ENCODE measurements around the gene CABLES1. TPM values are rescaled to one million over a fixed set of nuclear protein-coding genes. Genes with fewer than 3 reads are reported as not detected.

The CABLES1 gene
- polyA plus RNA-seq, 3 donors: 0.09 to 0.15 TPM; not detected in 1

- no peak overlapping the region for H3K4me2 ChIP-seq (replicated peaks; ENCODE audit: extremely low read depth, low read length, poor library complexity, severe bottlenecking)
- no peaks in the 10 kb centered on the region for H3K79me2 ChIP-seq (ENCODE audit: insufficient read depth, low read length)
- 100% methylated on average over 8 of the region's 11 CpGs for WGBS (ENCODE audit: insufficient coverage)
- no peaks in the 10 kb centered on the region for H3K36me3 Mint-ChIP-seq
- no peak overlapping the region for H3K27ac ChIP-seq (ENCODE audit: low read depth in 1 of 2, low read length in 2 of 2)
- H3K27me3 ChIP-seq (ENCODE audit: control insufficient read depth in 2 of 2, insufficient read depth in 2 of 2, low read length in 2 of 2): no peaks in the 10 kb centered on the region
- no peak overlapping the region for H3K4me3 ChIP-seq (replicated peaks in 1 of 3; ENCODE audit: low read depth in 2 of 3, low read length in 3 of 3)
- peak overlapping the region in 1 of 7 donors; percentile 55 for H3K27ac Mint-ChIP-seq
- H3K27me3 Mint-ChIP-seq (ENCODE audit: low read depth in 3 of 3): no peaks in the 10 kb centered on the region
- no peak for TF ChIP-seq CTCF (IDR thresholded peaks at IDR 0.05)
- H3K9me3 Mint-ChIP-seq: no peaks in the 10 kb centered on the region
- intact Hi-C loops (cut with micrococcal nuclease): no loop called here
- no peaks in the 10 kb centered on the region for H3K4me1 ChIP-seq (ENCODE audit: control insufficient read depth in 1 of 2, insufficient read depth in 2 of 2, low read length in 2 of 2)
- H3K9ac ChIP-seq (ENCODE audit: insufficient read depth, low read length, poor library complexity, severe bottlenecking): no peak overlapping the region
- no peak for DNase-seq
- peaks cover 7% of the 10 kb centered on the region for H3K4me1 Mint-ChIP-seq
- no peaks in the 10 kb centered on the region for H3K36me3 ChIP-seq (replicated peaks in 1 of 2; ENCODE audit: control insufficient read depth in 1 of 2, insufficient read depth in 2 of 2, low read length in 2 of 2)
- no peak overlapping the region for H2AFZ ChIP-seq (ENCODE audit: insufficient read depth, low read depth, low read length, poor library complexity, severe bottlenecking)
- H3K4me3 Mint-ChIP-seq: no peak overlapping the region
- H4K20me1 ChIP-seq (ENCODE audit: insufficient read depth, low read length): no peaks in the 10 kb centered on the region
- no peaks in the 10 kb centered on the region for H3K9me3 ChIP-seq (replicated peaks in 1 of 2; ENCODE audit: control insufficient read depth in 1 of 2, insufficient read depth in 1 of 2, low read length in 2 of 2)
Observed at GRCh38 chr18:23217781-23218180, 82.5 kb downstream of the CABLES1 start.

- H3K79me2 ChIP-seq (ENCODE audit: insufficient read depth, low read length): no peaks in the 10 kb centered on the region
- Mint-ChIP-seq H3K27ac (no peak overlapping the region), H3K4me1 (peaks cover 9% of the 10 kb centered on the region), H3K4me3 (no peak overlapping the region), H3K9me3 (no peaks in the 10 kb centered on the region), H3K27me3 (ENCODE audit: low read depth in 3 of 3) (peaks cover 0 to 4% (median 4%) of the 10 kb centered on the region in 3 donors), H3K36me3 (no peaks in the 10 kb centered on the region)
- no peak overlapping the region for H3K4me3 ChIP-seq (replicated peaks in 1 of 3; ENCODE audit: low read depth in 2 of 3, low read length in 3 of 3)
- no peaks in the 10 kb centered on the region for H4K20me1 ChIP-seq (ENCODE audit: insufficient read depth, low read length)
- intact Hi-C loops (cut with micrococcal nuclease): loop anchor here in 1 of 2 donors (10.0 kb wide), 1 partner anchor 86 kb away; the partner anchor contains the start of gene CABLES1
- 96% methylated on average over 8 of the region's 8 CpGs for WGBS (ENCODE audit: insufficient coverage)
- peaks cover 0 to 6% of the 10 kb centered on the region in 2 donors for H3K4me1 ChIP-seq (ENCODE audit: control insufficient read depth in 1 of 2, insufficient read depth in 2 of 2, low read length in 2 of 2)
- H3K27ac ChIP-seq (ENCODE audit: low read depth in 1 of 2, low read length in 2 of 2): no peak overlapping the region
- no peak for DNase-seq
- no peaks in the 10 kb centered on the region for H3K27me3 ChIP-seq (ENCODE audit: control insufficient read depth in 2 of 2, insufficient read depth in 2 of 2, low read length in 2 of 2)
- no peak overlapping the region for H2AFZ ChIP-seq (ENCODE audit: insufficient read depth, low read depth, low read length, poor library complexity, severe bottlenecking)
- H3K36me3 ChIP-seq (replicated peaks in 1 of 2; ENCODE audit: control insufficient read depth in 1 of 2, insufficient read depth in 2 of 2, low read length in 2 of 2): no peaks in the 10 kb centered on the region
- TF ChIP-seq CTCF (IDR thresholded peaks at IDR 0.05): no peak
- no peaks in the 10 kb centered on the region for H3K9me3 ChIP-seq (replicated peaks in 1 of 2; ENCODE audit: control insufficient read depth in 1 of 2, insufficient read depth in 1 of 2, low read length in 2 of 2)
- no peak overlapping the region for H3K9ac ChIP-seq (ENCODE audit: insufficient read depth, low read length, poor library complexity, severe bottlenecking)
- H3K4me2 ChIP-seq (replicated peaks; ENCODE audit: extremely low read depth, low read length, poor library complexity, severe bottlenecking): no peak overlapping the region
Observed at GRCh38 chr18:23220355-23220754, 85.1 kb downstream of the CABLES1 start.
